Measurements from ENCODE around the gene KIAA1217.
"Not testable (repeated sequence)": the region's sequence is repeated elsewhere in the genome, so short reads cannot be mapped to it uniquely, and the experiment has no call there.

The KIAA1217 gene

GRCh38 chr10:24440817-24441797 lies 232.2 kb downstream of the KIAA1217 start:
- ATAC-seq (no peak), DNase-seq (no peak)

GRCh38 chr10:24442234-24442633 lies 233.3 kb downstream of the KIAA1217 start:
- ATAC-seq, result no peak
- no peak for DNase-seq

- ATAC-seq, DNase-seq: not testable (repeated sequence)
Observed at GRCh38 chr10:24442641-24443174, 233.8 kb downstream of the KIAA1217 start.

- no peak for ATAC-seq
- no peak for DNase-seq
Observed at GRCh38 chr10:24444337-24444736, 235.4 kb downstream of the KIAA1217 start.

GRCh38 chr10:24445958-24446357 lies 237.0 kb downstream of the KIAA1217 start:
- not testable (repeated sequence) for ATAC-seq, DNase-seq

- no peak for DNase-seq
- no peak for ATAC-seq
Observed at GRCh38 chr10:24446739-24447138, 237.8 kb downstream of the KIAA1217 start.

- ATAC-seq (no peak), DNase-seq (no peak)
Observed at GRCh38 chr10:24448351-24448999, 239.5 kb downstream of the KIAA1217 start.

- no peak for DNase-seq
- no peak for ATAC-seq
Observed at GRCh38 chr10:24449321-24449740, 240.4 kb downstream of the KIAA1217 start.

GRCh38 chr10:24449769-24450310 lies 240.9 kb downstream of the KIAA1217 start:
- DNase-seq (no peak), ATAC-seq (no peak)

GRCh38 chr10:24451325-24451820 lies 242.4 kb downstream of the KIAA1217 start:
- ATAC-seq, result peak; percentile 14

GRCh38 chr10:24452030-24452429 lies 243.1 kb downstream of the KIAA1217 start:
- DNase-seq (no peak), ATAC-seq (no peak)

More at GRCh38 chr10:24451325-24451820, 242.4 kb downstream of the KIAA1217 start:
- DNase-seq, result no peak

GRCh38 chr10:24453404-24453830 lies 244.5 kb downstream of the KIAA1217 start:
- no peak for DNase-seq
- no peak for ATAC-seq

GRCh38 chr10:24453973-24454372 lies 245.0 kb downstream of the KIAA1217 start:
- DNase-seq, result no peak
- no peak for ATAC-seq

- no peak for ATAC-seq
- DNase-seq, result no peak
Observed at GRCh38 chr10:24455447-24455846, 246.5 kb downstream of the KIAA1217 start.

- ATAC-seq, result no peak
Observed at GRCh38 chr10:24456322-24456721, 247.4 kb downstream of the KIAA1217 start.

GRCh38 chr10:24457661-24458318 lies 248.9 kb downstream of the KIAA1217 start:
- ATAC-seq (no peak), DNase-seq (no peak)

More at GRCh38 chr10:24456322-24456721, 247.4 kb downstream of the KIAA1217 start:
- DNase-seq, result no peak

- ATAC-seq, result no peak
Observed at GRCh38 chr10:24459836-24460235, 250.9 kb downstream of the KIAA1217 start.

GRCh38 chr10:24462291-24462813 lies 253.4 kb downstream of the KIAA1217 start:
- ATAC-seq (no peak), DNase-seq (no peak)

More at GRCh38 chr10:24459836-24460235, 250.9 kb downstream of the KIAA1217 start:
- DNase-seq, result no peak

GRCh38 chr10:24462889-24463552 lies 254.1 kb downstream of the KIAA1217 start:
- DNase-seq (no peak), ATAC-seq (no peak)

- peak; percentile 60 for ATAC-seq
- DNase-seq, result peak; percentile 26
Observed at GRCh38 chr10:24463611-24464426, 254.9 kb downstream of the KIAA1217 start.

Data from stimulated activated naive CD8-positive, alpha-beta T cell treated with anti-CD3 and anti-CD28 coated beads, Interleukin-15, Interleukin-2, amounts not matched to agents 100 U/mL and 50 U/mL, for 24 hours (primary cell).